Central memory CD4-positive, alpha-beta T cell (primary cell): ENCODE data around the gene PPTC7.
"Not testable (repeated sequence)": the region's sequence is repeated elsewhere in the genome, so short reads cannot be mapped to it uniquely, and the experiment has no call there.

Experiments used
- DNase-seq: peaks from one replicate; pipeline ENCODE4 v3.0.0; 2022

Gene PPTC7

DNA sequence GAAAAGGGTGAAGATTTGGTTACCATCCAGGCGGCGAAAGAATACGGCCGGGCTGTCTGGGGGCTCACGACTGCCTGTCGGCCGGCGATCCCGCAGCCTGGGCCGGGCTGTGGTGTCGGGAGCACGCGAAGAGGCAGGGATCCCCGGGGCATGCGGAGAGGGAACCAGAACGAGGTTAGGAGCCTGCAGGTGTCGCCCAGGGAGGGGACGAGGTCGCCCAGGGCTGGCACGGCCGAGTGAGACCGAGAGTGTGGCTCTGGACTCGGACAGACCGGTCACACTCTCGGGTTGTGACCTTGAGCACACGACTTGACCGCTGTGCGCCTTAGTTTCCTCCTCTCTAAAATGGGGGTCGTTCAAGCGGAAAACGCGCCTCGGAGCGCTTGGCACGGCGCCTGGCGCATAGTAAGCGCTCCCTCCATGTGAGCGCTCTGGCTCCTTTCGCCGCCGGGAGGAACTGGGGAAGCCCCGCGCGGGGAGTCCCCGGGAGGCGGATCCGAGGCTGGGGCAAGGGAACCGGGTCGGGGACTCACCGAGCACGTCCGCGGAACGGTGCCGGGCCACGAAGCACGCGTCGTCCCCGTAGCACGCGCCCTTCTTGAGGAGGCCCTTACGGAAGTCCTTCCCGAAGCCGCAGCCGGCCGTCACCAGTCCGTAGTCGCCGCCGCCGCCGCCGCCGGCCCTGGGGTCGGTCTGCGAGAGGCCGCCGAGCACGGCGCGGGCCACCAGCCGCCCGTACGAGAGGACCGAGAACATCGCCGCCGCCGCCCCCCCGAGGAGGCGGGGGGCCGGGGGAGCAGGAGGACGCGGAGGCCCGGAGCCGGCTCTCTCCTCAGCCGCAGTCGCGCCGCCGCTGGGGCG, 612 bp downstream of the PPTC7 start:
- DNase-seq: peak; percentile 74

DNA sequence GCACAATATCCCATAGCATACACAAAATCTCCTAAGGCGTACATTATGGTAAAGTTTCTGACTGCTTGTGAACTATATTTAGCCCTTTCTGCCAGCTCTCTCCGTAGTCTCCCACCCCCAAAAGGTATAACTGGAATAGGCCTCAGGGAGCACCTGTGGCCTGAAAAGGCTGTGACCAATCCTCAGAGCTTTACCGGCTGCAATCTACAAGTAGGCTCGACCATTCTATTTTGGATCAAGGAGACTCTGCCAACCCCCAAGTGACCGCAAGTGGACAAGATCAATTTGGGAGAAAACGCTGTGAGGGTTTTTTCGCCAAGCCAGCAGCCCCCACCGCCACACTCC, 1.2 kb downstream of the PPTC7 start:
- DNase-seq: no peak

DNA sequence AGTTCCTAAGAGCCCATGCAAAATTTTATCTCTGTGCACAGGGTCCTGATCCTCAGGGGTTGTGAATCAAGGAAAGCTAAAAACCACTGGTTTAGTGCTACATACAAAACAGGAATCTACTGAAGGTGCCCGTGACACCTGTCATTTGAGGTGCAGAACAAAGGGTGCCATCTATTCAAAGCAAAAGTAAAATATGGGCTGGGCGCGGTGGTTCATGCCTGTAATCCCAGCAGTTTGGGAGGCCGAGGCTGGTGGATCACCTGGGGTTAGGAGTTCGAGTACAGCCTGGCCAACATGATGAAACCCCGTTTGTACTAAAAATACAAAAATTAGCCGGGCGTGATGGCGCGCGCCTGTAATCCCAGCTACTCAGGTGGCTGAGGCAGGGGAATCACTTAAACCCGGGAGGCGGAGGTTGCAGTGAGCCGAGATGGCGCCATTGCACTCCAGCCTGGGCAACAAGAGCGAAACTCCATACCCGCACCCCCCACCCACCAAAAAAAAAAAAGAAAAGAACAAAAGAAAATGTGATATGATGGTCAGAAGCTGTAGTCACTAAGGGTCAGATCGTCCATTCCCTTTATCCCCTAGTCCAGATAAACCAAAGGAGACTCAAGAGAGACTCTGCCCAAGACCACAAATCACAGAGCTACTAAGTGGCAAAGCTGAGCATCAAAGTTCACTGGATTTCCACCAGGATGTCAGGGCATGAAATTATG, 3.4 kb downstream of the PPTC7 start:
- no peak for DNase-seq

DNA sequence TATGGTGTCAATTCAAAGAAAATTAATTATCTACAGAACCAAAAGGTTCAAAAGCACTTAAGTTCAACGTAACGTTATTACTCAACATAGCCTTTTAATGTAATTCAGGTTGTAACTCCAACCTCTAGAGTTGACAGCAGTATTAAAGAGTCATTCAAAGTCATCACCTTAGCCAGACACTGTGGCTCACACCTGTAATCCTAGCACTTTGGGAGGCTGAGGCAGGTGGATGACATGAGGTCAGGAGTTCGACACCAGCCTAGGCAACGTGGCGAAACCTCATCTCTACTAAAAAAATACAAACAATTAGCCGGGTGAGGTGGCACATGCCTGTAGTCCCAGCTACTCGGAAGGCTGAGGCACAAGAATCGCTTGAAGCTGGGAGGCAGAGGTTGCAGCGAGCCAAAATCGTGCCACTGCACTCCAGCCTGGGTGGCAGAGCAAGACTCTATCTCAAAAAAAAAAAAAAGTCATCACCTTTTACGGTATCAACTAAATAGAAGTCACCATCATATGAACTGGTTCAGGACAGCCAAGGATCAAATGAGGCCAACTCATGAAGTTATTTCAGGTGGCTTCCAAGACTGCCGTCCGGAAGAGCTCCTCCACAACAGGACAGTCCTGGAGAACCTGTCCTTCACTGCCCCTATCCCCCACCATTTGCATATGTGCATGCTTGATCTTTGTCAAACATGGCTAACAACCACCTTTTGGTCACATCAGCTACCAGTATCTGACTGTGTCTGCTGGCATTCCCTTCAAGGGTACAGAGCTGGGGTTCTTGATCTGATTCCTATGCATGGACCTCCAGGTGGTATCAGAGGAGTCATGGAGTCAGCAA, 4.2 kb downstream of the PPTC7 start:
- DNase-seq: no peak

DNA sequence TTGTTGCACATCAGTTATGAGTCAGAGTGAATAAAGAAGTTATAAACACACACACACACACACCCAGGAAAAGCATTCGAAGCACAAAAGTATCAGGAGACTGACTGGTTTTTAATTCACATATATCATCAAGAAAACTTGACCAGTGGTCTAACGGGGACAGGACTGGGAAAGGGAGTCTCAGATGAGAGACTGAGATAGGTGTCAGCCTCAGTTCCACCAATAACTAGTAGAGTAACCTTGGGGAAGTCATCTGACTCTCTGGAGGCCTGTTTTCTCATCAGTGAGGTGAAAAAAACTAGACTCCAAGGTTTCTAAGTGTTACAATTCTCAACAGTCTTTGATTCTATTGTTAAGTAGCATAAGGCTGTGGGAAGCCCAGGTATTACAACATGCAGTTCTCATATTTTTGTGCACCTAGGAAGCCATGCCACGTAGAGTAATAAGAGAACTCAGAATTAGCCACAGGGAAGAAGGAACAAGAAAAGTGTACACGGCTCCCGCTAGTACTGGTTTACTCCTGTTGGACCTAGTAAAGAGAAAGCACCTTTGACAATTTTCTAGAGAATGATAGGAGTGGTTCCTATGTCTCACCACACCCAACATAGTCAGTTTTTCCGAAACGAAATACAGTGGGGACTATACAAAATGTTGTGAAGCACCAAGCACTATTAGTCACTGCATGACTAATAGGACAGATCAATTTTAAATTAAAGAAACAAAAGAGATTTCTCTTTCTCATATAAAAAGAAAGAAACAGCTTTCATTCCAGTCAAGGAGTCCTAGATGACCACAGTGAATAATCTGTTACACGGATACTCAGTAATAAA, 5.0 kb downstream of the PPTC7 start:
- peak; percentile 21 for DNase-seq

DNA sequence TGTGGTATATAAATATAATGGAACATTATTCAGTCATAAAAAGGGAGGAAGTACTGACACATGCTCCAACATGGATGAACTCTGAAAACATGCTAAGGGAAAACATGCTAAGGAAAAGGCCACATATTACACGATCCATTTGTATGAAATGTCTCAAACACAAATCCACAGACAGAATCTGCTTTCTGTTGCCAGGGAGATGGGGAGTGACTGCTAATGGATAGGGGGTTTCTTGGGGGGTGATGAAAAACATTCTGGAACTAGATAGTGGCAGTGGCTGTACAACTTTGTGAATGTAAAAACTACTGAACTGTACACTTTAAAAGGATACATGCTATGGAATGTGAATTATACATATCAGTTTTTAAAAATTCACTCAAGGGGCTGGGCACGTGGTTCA, 6.6 kb downstream of the PPTC7 start:
- DNase-seq: no peak

DNA sequence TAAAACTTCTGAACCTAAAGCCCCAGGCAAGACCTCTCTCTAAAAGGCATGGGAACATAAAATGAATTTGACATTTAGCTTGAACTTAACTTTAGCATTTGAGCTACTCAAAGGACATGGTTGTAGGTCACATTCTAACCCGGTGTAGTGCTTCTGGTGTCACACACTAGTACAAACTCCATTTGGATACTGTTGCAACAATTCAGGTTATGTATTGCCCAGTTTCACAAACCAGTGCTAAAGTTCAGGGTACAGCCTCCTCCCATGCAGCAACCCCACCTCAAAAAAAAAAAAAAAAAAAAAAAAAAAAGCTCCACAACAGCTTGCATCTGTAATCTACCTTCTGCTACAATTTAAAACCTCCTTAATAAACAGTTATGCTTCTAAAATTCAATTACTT, 7.8 kb downstream of the PPTC7 start:
- DNase-seq: no peak

DNA sequence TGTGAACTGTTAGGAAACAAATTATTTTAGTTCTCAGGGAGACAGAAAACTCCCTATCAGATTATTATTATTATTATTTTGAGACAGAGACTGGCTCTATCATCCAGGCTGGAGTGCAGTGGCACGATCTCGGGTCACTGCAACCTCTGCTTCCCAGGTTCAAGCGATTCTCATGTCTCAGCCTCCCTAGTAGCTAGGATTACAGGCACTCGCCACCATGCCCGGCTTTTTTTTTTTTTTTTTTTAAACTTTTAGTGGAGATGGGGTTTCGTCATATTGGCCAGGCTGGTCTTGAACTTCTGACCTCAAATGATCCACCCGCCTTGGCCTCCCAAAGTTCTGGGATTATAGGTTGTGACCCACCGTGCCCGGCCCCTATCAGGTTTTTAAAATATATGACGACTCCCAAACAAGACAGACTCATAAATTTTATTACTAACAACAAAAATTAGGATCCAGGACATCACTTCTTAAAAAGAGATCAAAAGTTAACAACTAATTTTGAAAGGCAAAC, 8.3 kb downstream of the PPTC7 start:
- DNase-seq: not testable (repeated sequence)

DNA sequence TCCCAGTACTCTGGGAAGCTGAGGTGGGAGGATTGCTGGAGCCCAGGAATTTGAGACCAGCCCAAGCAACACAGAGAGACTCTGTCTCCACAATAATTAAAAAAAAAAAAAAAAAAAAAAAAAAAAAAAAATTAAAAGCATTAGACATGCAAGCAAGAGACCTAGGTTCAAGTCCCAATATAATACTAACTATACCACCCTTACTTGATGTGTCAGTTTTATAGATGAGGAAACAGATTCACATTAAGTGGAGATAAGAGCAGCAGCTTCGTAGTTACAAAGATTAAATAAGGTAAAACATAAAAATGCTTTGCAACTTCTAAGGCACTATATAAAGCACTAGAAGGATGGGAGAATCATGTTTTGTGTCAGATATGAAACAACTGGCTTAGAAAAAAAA, 9.1 kb downstream of the PPTC7 start:
- DNase-seq: no peak

DNA sequence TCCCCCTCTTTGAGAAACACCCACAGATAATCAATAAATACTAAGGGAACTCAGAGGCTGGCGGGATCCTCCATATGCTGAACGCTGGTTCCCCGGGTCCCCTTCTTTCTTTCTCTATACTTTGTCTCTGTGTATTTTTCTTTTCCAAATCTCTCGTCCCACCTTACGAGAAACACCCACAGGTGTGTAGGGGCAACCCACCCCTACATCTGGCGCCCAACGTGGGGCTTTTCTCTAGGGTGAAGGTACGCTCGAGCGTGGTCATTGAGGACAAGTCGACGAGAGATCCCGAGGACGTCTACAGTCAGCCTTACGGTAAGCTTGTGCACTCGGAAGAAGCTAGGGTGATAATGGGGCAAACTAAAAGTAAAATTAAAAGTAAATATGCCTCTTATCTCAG, 12.3 kb downstream of the PPTC7 start:
- not testable (repeated sequence) for DNase-seq

DNA sequence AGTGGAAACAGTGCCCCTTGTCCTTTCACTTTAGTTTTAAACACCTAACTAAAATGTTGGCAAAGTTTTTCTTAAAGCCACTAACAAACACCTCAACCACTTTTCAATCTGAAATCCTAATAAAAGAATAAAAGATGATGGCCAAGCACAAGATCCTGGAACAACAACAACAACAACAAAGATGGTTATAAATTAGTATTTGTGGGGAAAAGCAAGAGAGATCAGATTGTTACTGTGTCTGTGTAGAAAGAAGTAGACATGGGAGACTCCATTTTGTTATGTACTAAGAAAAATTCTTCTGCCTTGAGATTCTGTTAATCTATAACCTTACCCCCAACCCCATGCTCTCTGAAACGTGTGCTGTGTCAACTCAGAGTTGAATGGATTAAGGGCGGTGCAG, 13.3 kb downstream of the PPTC7 start:
- DNase-seq: not testable (repeated sequence)

DNA sequence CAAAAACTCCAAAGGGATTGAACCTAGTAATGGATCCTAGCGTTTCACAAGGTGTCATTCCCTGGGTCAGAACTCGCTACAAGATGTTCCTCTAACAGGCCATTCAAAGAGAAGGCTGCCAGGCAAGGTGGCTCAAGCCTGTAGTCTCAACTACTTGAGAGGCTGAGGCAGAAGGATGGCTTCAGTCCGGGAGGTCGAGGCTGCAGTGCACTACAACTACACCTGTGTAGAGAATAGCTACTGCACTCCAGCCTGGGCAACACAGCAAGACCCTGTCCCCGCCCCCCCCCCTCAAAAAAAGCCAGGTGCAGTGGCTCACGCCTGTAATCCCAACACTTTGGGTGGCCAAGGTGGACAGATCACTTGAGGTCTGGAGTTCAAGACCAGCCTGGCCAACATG, 14.4 kb downstream of the PPTC7 start:
- DNase-seq: no peak

DNA sequence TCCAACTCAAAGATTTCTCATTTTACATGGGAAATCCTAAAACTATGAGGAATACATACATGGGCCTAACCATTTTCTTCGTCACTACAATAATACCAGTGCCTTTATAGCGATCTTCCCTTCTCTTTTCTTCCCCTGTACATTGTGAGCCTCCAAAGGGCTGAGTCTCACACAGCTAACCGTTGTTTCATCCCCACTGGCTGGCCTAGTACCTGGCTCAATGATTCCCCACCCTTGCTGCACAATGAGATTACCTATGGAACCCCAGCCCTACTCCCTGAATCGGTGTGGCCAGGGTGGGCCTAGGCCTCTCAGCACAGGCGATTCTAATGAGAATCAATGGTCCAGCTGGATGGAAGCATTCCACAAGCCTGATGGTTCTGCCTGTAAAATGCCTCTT, 16.1 kb downstream of the PPTC7 start:
- no peak for DNase-seq

DNA sequence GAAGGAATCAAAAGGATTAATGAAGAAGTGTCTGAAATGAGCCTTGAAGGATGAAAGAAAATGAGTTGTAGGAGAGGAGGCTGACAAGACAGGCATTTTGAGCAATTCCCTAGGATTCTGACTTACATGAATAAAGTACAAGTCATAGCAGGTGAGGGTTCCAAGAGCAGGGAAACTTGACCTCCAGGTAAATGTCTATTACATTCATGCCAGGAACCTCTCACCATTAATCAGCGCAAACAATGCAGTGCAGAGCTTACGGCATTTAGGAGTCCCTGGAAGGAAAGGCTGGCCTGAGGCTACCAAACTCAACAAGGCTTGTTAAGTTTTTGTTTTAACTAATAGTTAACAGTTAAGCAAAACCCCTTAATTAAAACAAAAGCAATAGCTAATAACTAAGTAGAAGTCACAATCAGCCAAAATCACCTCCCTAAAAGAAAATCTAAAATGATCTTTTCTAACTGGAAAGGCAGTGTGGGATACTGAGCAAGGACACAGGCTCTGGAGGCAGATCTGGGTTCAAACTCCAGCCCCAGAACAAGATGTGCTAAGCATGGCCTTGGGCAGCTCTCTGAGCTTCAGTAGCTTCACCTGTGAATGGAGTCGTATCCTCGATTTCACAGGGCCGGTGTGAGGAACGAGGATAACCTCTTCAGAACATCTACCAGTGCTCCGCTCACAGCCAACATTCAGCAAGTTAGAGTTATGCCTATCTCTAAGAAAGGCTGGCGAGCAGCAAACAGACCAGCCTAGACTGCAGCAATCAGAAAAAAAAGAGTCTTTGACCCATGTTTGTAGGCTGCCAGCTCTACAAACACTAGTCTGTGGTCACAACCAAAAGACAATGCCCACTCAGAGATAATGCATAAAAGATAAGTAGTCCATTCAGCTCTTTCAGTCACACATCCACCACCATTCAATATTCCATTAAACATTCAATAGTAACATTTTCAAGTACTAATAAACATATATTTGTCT, 16.9 kb downstream of the PPTC7 start:
- DNase-seq: no peak

DNA sequence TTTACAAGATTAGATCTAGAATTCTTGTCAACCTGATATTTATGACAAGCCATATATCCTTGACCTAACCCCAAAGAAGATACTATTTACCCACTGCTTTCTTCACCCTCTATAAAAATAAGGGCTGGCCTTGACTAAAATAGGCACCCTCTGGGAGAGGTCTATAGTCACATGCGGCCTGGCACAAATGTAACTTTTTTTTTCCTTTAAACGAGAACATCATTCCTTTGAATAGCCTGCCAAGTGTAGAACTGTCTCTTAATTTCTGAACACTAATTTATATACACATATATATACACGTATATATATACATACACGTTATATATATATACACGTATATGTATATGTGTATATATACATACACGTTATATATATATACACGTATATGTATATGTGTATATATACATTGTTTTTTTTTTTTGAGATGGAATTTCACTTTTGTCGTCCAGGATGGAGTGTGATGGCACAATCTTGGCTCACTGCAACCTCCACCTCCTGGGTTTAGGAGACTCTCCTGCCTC, 18.6 kb downstream of the PPTC7 start:
- DNase-seq: no peak

DNA sequence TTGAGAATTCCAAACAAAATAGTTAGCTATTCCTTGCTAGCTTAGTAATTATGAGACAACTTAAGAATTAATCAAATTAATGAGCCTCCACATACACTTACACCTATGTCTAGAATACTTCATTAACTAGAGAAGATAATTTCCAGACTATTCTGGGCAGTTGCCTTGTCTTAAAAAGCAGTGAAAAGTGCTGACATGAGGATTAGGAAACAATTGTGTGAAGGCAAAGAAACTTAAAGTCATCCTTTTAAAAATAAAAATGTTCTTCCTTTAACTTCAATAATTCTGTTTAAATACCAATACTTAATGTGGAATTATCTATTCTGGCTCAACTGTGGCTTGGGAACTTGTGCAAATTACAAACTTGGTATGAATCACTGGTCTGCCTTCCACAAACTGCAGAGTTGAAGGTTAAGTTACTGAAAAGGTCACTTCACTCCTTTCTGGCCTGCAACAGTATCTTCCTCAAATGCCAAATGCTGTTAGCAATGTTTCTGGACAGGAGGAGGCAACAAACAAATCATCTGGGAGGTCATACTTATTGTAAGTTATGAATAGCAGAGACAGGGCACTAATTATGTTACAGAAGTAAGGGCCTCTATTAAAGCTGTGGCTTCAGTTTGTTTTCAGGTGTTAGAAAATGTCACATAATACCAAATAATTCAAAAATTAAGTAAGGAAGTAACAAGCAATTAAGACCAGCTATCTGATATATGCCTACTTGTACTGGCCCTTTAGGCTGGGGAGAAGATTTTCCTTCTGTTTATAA, 19.2 kb downstream of the PPTC7 start:
- DNase-seq: no peak

DNA sequence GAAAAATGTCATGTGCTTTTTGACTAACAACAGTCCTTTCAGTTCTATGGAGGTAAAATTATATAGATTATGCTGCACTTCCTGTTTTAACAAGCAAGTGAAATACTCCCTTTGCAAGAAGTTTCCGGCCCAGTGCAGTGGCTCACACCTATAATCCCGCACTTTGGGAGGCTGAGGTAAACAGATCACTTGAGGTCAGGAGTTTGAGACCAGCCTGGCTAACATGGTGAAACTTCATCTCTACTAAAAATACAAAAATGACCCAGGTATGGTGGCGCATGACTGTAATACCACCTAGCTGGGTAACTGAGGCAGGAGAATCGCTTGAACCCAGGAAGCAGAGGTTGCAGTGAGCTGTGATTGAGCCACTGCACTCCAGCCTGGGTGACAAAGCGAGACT, 20.7 kb downstream of the PPTC7 start:
- peak; percentile 48 for DNase-seq

DNA sequence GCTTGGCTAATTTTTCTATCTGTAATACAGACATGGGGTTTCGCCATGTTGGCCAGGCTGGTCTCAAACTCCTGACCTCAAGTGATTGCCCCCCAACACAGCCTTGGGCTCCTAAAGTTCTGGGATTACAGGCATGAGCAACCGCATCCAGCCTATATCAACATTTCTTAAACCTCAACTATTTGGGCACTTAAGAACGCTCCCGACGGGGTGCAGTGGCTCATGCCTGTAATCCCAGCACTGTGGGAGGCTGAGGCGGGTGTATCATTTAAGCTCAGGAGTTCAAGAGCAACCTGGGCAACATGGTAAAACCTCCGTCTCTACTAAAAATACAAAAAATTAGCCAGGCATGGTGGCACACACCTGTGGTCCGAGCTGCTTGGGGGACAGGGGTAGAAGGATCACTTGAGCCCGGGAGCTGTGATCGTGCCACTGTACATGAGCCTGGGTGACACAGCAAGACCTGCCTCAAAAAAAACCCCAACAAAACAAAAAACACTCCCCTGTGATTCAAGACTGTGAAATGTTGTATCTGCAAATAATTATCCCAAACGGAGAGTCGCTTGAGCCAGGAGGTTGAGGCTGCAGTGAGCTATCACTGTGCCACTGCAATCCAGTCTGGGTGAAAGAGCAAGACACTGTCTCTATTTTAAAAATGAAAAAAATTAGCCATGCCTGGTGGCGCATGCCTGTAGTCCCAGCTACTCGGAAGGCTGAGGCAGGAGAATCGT, 21.5 kb downstream of the PPTC7 start:
- no peak for DNase-seq

DNA sequence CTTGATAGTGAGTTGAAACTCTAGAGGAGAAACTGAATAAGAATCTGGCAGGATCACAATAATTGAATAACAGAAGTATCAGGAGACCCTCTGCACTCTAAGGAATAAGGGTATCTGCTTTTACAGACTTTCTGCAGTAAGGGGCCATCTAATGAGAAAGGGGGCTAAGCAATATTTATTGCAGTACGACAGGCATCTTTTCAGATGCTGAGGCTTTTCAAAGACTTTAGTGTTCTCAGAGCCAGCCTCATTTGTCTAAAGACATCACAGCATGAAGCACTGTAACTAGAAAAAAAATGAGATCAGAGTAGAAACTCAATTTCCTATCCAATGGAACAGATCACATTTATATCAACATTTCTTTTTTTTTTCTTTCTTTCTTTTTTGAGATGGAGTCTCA, 22.2 kb downstream of the PPTC7 start:
- DNase-seq: no peak
